ENCODE data around the gene DECR2. TPM values are rescaled to one million over a fixed set of nuclear protein-coding genes. Genes with fewer than 3 reads are reported as not detected.

DECR2 gene
- total and polyA plus RNA-seq, 9 of the 15 experiments (the other 6 are each of a cell fraction or from before 2014, with no cell fraction given), result 1.0 to 31.9 (median 10.3) TPM

DNA sequence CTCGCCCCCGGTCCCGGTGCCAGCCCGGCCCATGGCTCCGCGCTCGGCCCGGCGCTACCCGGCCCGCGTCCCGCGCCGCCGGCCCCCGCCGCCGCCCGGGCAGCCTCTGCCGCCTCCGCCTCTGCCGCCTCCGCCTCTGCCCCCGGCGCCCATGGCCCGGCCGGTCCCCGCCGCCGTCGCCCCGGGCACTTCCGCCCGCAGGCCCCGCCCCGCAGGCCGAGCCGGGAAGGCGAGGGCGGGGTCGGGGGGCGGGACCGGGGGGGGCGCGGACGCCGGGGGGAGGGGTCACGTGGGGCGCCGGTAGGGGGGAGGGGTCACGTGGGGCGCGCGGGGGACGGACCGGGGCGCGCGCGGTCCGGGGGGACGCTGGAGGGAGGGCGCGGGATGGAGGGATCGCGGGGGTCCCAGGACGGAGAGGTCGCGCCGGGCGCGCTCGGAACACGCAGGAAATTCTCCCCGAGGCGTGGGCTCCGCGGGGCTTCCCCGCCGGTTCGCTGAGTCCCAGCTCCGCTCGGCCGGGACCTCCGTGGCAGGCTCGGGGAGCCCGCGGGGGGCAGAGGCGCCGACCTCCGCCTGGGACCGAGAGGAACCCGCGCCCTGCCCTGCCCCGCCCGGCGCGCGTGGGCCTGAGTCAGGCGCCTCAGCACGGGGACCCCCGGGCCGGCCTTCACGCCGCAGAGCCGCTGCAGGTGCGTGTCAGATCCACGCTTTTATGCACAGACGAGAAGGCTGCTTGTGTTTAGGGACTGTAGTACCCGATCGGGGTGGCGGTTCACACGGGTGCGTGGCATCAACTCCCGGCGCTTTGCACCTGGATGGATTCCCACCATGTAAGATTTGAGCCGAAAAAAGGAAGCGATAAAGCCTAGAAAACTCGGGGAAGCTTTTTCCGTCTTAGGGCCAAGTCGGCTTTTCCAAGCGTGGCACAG lies 19.6 kb upstream of the DECR2 start, which contains the start of gene PGAP6 (continued):
- TF ChIP-seq SMAD4 (CRISPR knock-in tag; conservative IDR thresholded peaks at IDR 0.05), result no peak
- no peak for TF ChIP-seq LARP7 (IDR thresholded peaks at IDR 0.05)
- no peak for TF ChIP-seq TGIF2 (CRISPR knock-in tag; IDR thresholded peaks at IDR 0.05)
- TF ChIP-seq, protein P1, sequence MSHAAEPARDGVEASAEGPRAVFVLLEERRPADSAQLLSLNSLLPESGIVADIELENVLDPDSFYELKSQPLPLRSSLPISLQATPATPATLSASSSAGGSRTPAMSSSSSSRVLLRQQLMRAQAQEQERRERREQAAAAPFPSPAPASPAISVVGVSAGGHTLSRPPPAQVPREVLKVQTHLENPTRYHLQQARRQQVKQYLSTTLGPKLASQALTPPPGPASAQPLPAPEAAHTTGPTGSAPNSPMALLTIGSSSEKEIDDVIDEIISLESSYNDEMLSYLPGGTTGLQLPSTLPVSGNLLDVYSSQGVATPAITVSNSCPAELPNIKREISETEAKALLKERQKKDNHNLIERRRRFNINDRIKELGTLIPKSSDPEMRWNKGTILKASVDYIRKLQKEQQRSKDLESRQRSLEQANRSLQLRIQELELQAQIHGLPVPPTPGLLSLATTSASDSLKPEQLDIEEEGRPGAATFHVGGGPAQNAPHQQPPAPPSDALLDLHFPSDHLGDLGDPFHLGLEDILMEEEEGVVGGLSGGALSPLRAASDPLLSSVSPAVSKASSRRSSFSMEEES (CRISPR knock-in tag; IDR thresholded peaks at IDR 0.05), result no peak
- TF ChIP-seq, protein P2, sequence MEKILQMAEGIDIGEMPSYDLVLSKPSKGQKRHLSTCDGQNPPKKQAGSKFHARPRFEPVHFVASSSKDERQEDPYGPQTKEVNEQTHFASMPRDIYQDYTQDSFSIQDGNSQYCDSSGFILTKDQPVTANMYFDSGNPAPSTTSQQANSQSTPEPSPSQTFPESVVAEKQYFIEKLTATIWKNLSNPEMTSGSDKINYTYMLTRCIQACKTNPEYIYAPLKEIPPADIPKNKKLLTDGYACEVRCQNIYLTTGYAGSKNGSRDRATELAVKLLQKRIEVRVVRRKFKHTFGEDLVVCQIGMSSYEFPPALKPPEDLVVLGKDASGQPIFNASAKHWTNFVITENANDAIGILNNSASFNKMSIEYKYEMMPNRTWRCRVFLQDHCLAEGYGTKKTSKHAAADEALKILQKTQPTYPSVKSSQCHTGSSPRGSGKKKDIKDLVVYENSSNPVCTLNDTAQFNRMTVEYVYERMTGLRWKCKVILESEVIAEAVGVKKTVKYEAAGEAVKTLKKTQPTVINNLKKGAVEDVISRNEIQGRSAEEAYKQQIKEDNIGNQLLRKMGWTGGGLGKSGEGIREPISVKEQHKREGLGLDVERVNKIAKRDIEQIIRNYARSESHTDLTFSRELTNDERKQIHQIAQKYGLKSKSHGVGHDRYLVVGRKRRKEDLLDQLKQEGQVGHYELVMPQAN (IDR thresholded peaks at IDR 0.05; ENCODE audit: borderline replicate concordance), result no peak
- TF ChIP-seq MCM5 (IDR thresholded peaks at IDR 0.05; ENCODE audit: low read depth), result no peak
- no peak for TF ChIP-seq EZH2 (IDR thresholded peaks at IDR 0.05; ENCODE audit: borderline replicate concordance, low read depth, low read length)
- no peak for TF ChIP-seq CBFA2T2 (conservative IDR thresholded peaks at IDR 0.05)
- TF ChIP-seq SRSF1 (IDR thresholded peaks at IDR 0.05; ENCODE audit: low read depth, low read length), result no peak
- TF ChIP-seq NBN (IDR thresholded peaks at IDR 0.05; ENCODE audit: low read depth), result no peak
- TF ChIP-seq, protein P3, sequence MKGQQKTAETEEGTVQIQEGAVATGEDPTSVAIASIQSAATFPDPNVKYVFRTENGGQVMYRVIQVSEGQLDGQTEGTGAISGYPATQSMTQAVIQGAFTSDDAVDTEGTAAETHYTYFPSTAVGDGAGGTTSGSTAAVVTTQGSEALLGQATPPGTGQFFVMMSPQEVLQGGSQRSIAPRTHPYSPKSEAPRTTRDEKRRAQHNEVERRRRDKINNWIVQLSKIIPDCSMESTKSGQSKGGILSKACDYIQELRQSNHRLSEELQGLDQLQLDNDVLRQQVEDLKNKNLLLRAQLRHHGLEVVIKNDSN (CRISPR knock-in tag; IDR thresholded peaks at IDR 0.05), result peak; percentile 51
- TF ChIP-seq FOXA3 (CRISPR knock-in tag; conservative IDR thresholded peaks at IDR 0.05 in 1 of 2, IDR thresholded peaks at IDR 0.05 in 1 of 2), result no peak
- TF ChIP-seq TRIM24 (IDR thresholded peaks at IDR 0.05), result no peak
- TF ChIP-seq, protein P4, sequence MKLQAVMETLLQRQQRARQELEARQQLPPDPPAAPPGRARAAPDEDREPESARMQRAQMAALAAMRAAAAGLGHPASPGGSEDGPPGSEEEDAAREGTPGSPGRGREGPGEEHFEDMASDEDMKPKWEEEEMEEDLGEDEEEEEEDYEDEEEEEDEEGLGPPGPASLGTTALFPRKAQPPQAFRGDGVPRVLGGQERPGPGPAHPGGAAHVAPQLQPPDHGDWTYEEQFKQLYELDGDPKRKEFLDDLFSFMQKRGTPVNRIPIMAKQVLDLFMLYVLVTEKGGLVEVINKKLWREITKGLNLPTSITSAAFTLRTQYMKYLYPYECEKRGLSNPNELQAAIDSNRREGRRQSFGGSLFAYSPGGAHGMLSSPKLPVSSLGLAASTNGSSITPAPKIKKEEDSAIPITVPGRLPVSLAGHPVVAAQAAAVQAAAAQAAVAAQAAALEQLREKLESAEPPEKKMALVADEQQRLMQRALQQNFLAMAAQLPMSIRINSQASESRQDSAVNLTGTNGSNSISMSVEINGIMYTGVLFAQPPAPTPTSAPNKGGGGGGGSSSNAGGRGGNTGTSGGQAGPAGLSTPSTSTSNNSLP (IDR thresholded peaks at IDR 0.05; ENCODE audit: borderline replicate concordance, low read depth, low read length), result no peak
- peak; percentile 86 for TF ChIP-seq PCBP1 (IDR thresholded peaks at IDR 0.05; ENCODE audit: low read depth, low read length, poor library complexity, severe bottlenecking)
- TF ChIP-seq JUNB (CRISPR knock-in tag; conservative IDR thresholded peaks at IDR 0.05), result no peak
- TF ChIP-seq HOXB6 (CRISPR knock-in tag; IDR thresholded peaks at IDR 0.05; ENCODE audit: borderline replicate concordance), result no peak
- TF ChIP-seq, protein P5, sequence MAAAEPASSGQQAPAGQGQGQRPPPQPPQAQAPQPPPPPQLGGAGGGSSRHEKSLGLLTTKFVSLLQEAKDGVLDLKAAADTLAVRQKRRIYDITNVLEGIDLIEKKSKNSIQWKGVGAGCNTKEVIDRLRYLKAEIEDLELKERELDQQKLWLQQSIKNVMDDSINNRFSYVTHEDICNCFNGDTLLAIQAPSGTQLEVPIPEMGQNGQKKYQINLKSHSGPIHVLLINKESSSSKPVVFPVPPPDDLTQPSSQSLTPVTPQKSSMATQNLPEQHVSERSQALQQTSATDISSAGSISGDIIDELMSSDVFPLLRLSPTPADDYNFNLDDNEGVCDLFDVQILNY (CRISPR knock-in tag; IDR thresholded peaks at IDR 0.05), result no peak
- TF ChIP-seq DNMT1 (IDR thresholded peaks at IDR 0.05), result no peak
- TF ChIP-seq SUPT5H (IDR thresholded peaks at IDR 0.05), result no peak
- no peak for TF ChIP-seq SMARCB1 (IDR thresholded peaks at IDR 0.05; ENCODE audit: insufficient read length, low read depth)
- TF ChIP-seq U2AF1 (optimal IDR thresholded peaks at IDR 0.05; ENCODE audit: low read depth, low read length), result no peak

Measured in K562 (cell line).